GM12874 (cell line): ENCODE results near the gene ST3GAL5.

Experiments used
- TF ChIP-seq, protein P1 (sequence below): IDR thresholded peaks from 2 replicates; pipeline ENCODE4 v1.5.1; 2011; ENCODE audit warnings: low read depth, mild to moderate bottlenecking, control low read depth, low read length, moderate library complexity; ENCODE audit not compliant: insufficient read depth

The ST3GAL5 gene

DNA sequence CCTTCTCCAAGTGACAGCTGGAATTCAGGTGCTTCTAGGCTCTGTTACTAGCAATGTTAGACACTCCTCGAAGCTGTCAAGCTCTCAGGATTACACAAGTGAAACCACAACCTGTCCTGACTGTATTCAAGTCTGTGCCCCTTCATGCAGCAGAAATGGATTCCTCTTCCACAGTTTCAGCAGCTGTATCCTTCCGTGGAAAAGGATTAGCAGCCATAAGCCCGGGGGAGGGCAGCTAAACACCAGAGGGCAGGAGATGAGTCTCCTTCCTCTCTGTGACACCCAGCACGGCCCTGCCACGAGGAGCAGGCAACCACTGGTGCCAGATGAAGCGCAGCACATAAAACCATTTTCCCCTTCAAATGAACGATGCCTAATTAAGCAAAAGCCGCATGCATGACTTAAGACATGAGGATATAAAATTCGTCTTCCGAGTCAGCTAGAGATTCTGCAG, 1.2 kb downstream of the ST3GAL5 start:
- TF ChIP-seq, protein P1, sequence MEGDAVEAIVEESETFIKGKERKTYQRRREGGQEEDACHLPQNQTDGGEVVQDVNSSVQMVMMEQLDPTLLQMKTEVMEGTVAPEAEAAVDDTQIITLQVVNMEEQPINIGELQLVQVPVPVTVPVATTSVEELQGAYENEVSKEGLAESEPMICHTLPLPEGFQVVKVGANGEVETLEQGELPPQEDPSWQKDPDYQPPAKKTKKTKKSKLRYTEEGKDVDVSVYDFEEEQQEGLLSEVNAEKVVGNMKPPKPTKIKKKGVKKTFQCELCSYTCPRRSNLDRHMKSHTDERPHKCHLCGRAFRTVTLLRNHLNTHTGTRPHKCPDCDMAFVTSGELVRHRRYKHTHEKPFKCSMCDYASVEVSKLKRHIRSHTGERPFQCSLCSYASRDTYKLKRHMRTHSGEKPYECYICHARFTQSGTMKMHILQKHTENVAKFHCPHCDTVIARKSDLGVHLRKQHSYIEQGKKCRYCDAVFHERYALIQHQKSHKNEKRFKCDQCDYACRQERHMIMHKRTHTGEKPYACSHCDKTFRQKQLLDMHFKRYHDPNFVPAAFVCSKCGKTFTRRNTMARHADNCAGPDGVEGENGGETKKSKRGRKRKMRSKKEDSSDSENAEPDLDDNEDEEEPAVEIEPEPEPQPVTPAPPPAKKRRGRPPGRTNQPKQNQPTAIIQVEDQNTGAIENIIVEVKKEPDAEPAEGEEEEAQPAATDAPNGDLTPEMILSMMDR = 0 out of 2 replicates have a peak, but pooled peaks have one; percentile 4

DNA sequence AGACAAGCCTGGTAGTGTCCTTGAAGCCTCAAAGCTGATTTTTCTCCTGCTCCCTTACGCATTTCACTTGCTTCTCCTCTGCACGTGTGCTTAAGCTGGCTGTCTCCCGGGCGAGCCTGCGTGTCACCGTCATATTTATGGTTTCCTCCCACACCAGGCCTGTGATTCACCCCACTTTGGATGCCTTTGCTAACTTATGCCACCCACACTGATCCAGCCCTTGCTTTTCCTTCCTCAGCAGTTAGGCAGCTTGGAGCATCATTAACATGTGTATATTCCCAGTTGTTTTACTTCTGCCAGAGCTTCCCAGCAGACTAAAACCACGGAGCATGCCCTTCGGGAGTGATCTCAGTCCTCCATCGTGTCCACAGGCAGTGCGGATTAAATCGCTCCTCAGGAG, 2.2 kb downstream of the ST3GAL5 start:
- TF ChIP-seq, protein P1 = no peak

DNA sequence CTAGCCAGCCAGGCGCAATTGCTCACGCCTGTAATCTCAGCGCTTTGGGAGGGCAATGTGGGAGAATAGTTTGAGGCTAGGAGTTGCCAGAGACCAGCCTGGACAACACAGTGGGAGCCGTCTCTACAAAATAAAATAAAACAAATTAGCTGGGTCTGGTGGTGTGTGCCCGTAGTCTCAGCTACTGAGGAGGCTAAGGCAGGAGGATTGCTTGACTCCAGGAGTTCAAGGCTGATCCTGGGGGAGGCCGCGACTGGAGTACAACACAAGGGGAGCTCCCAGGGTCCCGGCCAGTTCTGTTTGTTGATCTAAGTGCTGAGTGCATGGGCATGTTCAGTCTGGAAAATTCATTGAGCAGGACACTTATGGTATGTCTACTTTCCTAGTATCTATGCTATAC, 2.6 kb downstream of the ST3GAL5 start:
- TF ChIP-seq, protein P1 = no peak

DNA sequence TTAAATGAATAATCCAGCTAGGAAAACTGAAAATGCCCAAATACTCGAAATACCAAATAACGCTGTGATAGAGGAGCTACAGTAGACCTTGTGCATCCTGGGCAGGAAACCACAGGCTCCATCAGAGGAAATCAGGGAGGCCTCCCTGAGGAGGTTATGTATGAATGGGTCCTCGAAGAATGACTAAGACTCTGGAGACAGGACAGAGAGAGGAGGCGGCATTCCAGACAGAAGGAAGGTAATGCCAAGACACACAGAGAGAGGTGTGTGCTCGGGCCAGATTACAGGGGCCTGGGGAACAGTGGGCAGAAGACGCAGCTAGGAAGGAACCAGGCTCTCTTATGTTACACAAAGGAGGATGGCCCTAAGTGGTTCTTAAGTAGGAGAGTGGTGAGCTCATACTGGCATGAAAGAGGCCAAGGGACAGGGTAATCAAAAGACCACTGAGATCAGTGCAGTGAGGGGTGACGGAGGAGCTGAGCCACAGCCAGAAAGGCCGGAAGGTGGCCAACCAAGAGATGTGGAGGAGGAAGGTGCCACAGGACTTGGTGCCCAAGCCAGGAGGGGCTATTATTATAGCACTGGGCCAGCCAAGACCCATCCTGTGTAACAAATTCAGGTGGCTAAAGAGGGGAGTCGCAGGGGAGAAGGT, 9.9 kb downstream of the ST3GAL5 start:
- TF ChIP-seq, protein P1 = no peak

DNA sequence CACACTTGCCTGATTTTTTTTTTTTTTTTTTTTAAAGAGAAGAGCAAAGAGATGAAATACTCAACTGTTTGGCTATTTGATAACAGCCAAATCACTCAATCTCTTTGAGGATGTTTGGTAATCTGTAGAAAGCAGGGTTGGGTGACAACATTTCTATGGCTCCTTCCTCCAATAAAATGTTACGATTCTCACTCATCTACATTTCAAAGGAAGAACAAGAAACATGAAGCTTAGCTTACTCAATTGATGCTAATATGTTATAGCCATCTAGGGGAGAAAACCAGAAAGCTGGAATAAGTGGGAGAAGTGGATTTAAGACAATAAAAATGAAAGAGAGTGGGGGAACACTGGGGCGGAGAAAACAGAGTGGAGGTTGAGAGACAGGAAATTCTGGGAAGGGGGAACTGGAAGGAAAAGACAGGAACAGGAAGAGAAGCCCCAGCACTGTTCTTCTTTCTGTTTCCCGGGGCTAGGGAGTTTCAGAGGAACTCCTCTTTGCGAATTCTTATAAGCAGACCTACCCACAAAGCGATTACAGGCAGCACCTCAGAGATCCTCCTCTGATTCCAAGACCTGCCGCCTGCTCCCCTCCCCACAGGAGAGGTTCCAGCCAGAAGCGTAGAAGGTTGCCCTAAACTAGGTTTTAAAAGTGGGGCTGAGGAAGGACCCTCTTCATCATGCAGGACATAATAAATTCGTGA, 13.3 kb downstream of the ST3GAL5 start:
- TF ChIP-seq, protein P1 = no peak

DNA sequence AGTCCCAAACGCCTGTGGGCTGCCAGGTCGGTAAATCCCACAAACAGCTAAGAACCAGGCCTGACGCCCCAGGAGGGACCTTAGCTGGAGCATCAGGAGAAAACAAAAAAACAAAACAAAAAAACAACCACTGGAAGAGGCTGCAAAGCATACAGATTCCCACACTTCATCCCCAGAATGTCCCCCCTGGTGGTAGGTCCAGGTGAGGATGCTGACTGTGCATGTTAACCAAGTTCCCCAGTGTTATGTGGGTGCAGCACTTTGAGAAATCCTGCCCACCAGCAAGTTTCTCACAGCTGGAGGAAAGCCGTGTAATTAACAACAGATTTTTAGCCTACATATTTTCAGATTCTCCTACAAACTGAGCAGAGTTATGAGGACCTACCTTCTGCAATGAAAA, 15.1 kb downstream of the ST3GAL5 start:
- TF ChIP-seq, protein P1 = peak; percentile 34; the same call in 1 of the 2 replicates

DNA sequence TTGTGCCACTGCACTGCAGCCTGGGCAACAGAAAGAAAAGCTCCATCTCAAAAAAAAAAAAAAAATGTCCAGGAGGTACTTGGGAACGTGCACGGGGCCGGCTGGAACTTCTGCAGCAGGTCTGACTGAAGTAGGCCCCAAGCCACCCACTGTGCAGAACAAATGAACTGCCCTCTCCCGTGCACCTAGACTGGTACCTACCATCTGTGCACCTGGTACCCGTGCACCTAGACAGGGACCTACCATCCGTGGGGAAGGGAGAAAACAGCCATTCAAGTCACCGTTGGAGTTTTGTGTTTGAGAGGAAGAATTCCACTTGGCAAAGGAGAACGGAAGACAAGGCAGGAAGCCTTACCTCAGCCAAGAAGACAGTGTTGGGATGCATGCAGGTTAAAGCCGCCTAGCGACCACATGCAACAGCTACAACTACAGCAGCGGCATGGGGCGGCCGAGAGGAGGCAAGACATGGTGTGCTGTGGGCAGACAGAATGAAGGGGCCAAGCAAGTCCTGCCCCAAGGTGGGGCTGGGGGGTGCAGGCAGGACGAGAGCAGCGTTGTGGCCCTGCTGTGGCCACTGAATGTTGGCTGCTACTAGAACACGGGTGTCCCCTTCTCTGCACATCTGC, 16.1 kb downstream of the ST3GAL5 start:
- TF ChIP-seq, protein P1 = no peak
